Fibroblast of lung (primary cell): ENCODE results near the gene ECI2.

ENCODE experiments used
- EZH2 ChIP-seq: IDR thresholded peaks from 2 replicates; pipeline ENCODE4 v1.5.1; 2012; ENCODE audit warnings: low read length, control low read depth, mild to moderate bottlenecking; ENCODE audit errors: missing control alignments
- TF ChIP-seq, protein P1 (sequence below), 2 donors: IDR thresholded peaks in 1 of 2; conservative IDR thresholded peaks in 1 of 2; 1 replicate in 1 of 2; 2 replicates in 1 of 2; pipeline ENCODE4 v1.5.1; 2011 to 2012; ENCODE audit warnings: low read length in 2 of 2, control low read depth in 1 of 2, inconsistent platforms in 1 of 2, low read depth in 1 of 2, mild to moderate bottlenecking in 1 of 2

GRCh38 chr6:4115741-4116140, 19.6 kb downstream of the ECI2 start:
- TF ChIP-seq, protein P1, sequence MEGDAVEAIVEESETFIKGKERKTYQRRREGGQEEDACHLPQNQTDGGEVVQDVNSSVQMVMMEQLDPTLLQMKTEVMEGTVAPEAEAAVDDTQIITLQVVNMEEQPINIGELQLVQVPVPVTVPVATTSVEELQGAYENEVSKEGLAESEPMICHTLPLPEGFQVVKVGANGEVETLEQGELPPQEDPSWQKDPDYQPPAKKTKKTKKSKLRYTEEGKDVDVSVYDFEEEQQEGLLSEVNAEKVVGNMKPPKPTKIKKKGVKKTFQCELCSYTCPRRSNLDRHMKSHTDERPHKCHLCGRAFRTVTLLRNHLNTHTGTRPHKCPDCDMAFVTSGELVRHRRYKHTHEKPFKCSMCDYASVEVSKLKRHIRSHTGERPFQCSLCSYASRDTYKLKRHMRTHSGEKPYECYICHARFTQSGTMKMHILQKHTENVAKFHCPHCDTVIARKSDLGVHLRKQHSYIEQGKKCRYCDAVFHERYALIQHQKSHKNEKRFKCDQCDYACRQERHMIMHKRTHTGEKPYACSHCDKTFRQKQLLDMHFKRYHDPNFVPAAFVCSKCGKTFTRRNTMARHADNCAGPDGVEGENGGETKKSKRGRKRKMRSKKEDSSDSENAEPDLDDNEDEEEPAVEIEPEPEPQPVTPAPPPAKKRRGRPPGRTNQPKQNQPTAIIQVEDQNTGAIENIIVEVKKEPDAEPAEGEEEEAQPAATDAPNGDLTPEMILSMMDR (conservative IDR thresholded peaks at IDR 0.05 in 1 of 2, IDR thresholded peaks at IDR 0.05 in 1 of 2; ENCODE audit: low read depth in 1 of 2, low read length in 2 of 2): no peak
- TF ChIP-seq EZH2: no peak
